ENCODE measurements around the gene SEC22A.
"Not testable (repeated sequence)": the region's sequence is repeated elsewhere in the genome, so short reads cannot be mapped to it uniquely, and the experiment has no call there.

DNA sequence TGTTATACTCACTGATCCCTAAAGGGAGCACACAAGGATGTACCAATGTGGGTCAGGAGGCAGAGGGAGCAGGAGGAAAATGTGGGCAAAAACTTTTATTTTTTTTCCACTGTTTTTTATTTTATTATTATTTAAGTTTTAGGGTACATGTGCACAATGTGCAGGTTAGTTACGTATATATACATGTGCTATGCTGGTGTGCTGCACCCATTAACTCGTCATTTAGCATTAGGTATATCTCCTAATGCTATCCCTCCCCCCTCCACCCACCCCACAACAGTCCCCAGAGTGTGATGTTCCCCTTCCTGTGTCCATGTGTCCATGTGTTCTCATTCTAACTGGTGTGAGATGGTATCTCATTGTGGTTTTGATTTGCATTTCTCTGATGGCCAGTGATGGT, 37.4 kb downstream of the SEC22A start:
- TF ChIP-seq JUND (IDR thresholded peaks at IDR 0.05; ENCODE audit: low read length); MAX (IDR thresholded peaks at IDR 0.05); CTCF (IDR thresholded peaks at IDR 0.05; ENCODE audit: control extremely low read depth in 1 of 3, insufficient read depth in 1 of 3, low read depth in 1 of 3, low read length in 3 of 3); POLR2AphosphoS5 (IDR thresholded peaks at IDR 0.05; ENCODE audit: low read depth, low read length); GTF2F1 (IDR thresholded peaks at IDR 0.05; ENCODE audit: borderline replicate concordance, low read depth, low read length); TAF1 (IDR thresholded peaks at IDR 0.05; ENCODE audit: low read depth, low read length); FOSL1 (IDR thresholded peaks at IDR 0.05; ENCODE audit: insufficient read depth, low read depth, low read length): not testable (repeated sequence)
